ENCODE results near the gene YJEFN3. TPM values are rescaled to one million over a fixed set of nuclear protein-coding genes. Genes with fewer than 3 reads are reported as not detected.
A peak's percentile ranks its signal among the peaks of the same experiment; 100 is the strongest.

YJEFN3 gene
- total RNA-seq, 2 donors from 2014 or later, result 10.0 to 14.9 TPM

- ATAC-seq (no peak), DNase-seq (ENCODE audit: low spot score) (no peak)
- H3K27me3 Mint-ChIP-seq, result no peaks in the 10 kb centered on the region
- H3K4me1 Mint-ChIP-seq (ENCODE audit: low read depth in 2 of 2), result peaks cover 0 to 3% of the 10 kb centered on the region in 2 donors
- no peaks in the 10 kb centered on the region for H3K36me3 Mint-ChIP-seq
- H3K4me3 Mint-ChIP-seq, result no peak overlapping the region
- H3K9me3 Mint-ChIP-seq, result no peaks in the 10 kb centered on the region
- H3K27ac Mint-ChIP-seq, result no peak overlapping the region
Observed at GRCh38 chr19:19553670-19554069, 25.0 kb downstream of the YJEFN3 start.

GRCh38 chr19:19554074-19555023 is 25.6 kb downstream of the YJEFN3 start:
- peak; percentile 75 for DNase-seq (ENCODE audit: low spot score)
- no peaks in the 10 kb centered on the region for H3K9me3 Mint-ChIP-seq
- ATAC-seq, result peak; percentile 56 to 75
- H3K36me3 Mint-ChIP-seq, result no peaks in the 10 kb centered on the region
- peak overlapping the region in 1 of 2 donors; percentile 72 for H3K27ac Mint-ChIP-seq
- H3K27me3 Mint-ChIP-seq, result no peaks in the 10 kb centered on the region
- H3K4me1 Mint-ChIP-seq (ENCODE audit: low read depth in 2 of 2), result peaks cover 0 to 6% of the 10 kb centered on the region in 2 donors
- H3K4me3 Mint-ChIP-seq, result no peak overlapping the region

GRCh38 chr19:19558055-19558454 is 29.3 kb downstream of the YJEFN3 start:
- Mint-ChIP-seq H3K9me3 (no peaks in the 10 kb centered on the region), H3K4me1 (ENCODE audit: low read depth in 2 of 2) (peaks cover 0 to 6% of the 10 kb centered on the region in 2 donors), H3K27me3 (no peaks in the 10 kb centered on the region), H3K36me3 (no peaks in the 10 kb centered on the region), H3K4me3 (no peak overlapping the region), H3K27ac (no peak overlapping the region)
- DNase-seq (ENCODE audit: low spot score), result no peak
- ATAC-seq, result no peak

- H3K27me3 Mint-ChIP-seq, result no peaks in the 10 kb centered on the region
- peaks cover 0 to 6% of the 10 kb centered on the region in 2 donors for H3K4me1 Mint-ChIP-seq (ENCODE audit: low read depth in 2 of 2)
- ATAC-seq (peak in 1 of 2 donors; percentile 36), DNase-seq (ENCODE audit: low spot score) (no peak)
- no peaks in the 10 kb centered on the region for H3K36me3 Mint-ChIP-seq
- H3K4me3 Mint-ChIP-seq, result no peak overlapping the region
- H3K27ac Mint-ChIP-seq, result no peak overlapping the region
- H3K9me3 Mint-ChIP-seq, result no peaks in the 10 kb centered on the region
Observed at GRCh38 chr19:19558636-19559035, 29.9 kb downstream of the YJEFN3 start.

- peaks cover 0 to 4% of the 10 kb centered on the region in 2 donors for H3K4me1 Mint-ChIP-seq (ENCODE audit: low read depth in 2 of 2)
- H3K9me3 Mint-ChIP-seq, result no peaks in the 10 kb centered on the region
- ATAC-seq (no peak), DNase-seq (ENCODE audit: low spot score) (no peak)
- no peaks in the 10 kb centered on the region for H3K27me3 Mint-ChIP-seq
- no peaks in the 10 kb centered on the region for H3K36me3 Mint-ChIP-seq
- no peak overlapping the region for H3K4me3 Mint-ChIP-seq
- no peak overlapping the region for H3K27ac Mint-ChIP-seq
Observed at GRCh38 chr19:19559931-19560330, 31.2 kb downstream of the YJEFN3 start.

GRCh38 chr19:19561946-19562664 is 33.4 kb downstream of the YJEFN3 start:
- Mint-ChIP-seq H3K9me3 (no peaks in the 10 kb centered on the region), H3K36me3 (no peaks in the 10 kb centered on the region), H3K4me1 (ENCODE audit: low read depth in 2 of 2) (peaks cover 0 to 4% of the 10 kb centered on the region in 2 donors), H3K27ac (no peak overlapping the region), H3K4me3 (no peak overlapping the region), H3K27me3 (no peaks in the 10 kb centered on the region)
- DNase-seq (ENCODE audit: low spot score) (no peak), ATAC-seq (no peak)

- H3K4me3 Mint-ChIP-seq, result no peak overlapping the region
- H3K4me1 Mint-ChIP-seq (ENCODE audit: low read depth in 2 of 2), result peaks cover 0 to 4% of the 10 kb centered on the region in 2 donors
- DNase-seq (ENCODE audit: low spot score) (no peak), ATAC-seq (peak; percentile 29 to 54)
- no peak overlapping the region for H3K27ac Mint-ChIP-seq
- H3K27me3 Mint-ChIP-seq, result no peaks in the 10 kb centered on the region
- H3K9me3 Mint-ChIP-seq, result no peaks in the 10 kb centered on the region
- H3K36me3 Mint-ChIP-seq, result no peaks in the 10 kb centered on the region
Observed at GRCh38 chr19:19562665-19563347, 34.1 kb downstream of the YJEFN3 start.

GRCh38 chr19:19563348-19563848 is 34.7 kb downstream of the YJEFN3 start:
- H3K27ac Mint-ChIP-seq, result no peak overlapping the region
- DNase-seq (ENCODE audit: low spot score) (no peak), ATAC-seq (peak; percentile 11)
- H3K36me3 Mint-ChIP-seq, result no peaks in the 10 kb centered on the region
- H3K9me3 Mint-ChIP-seq, result no peaks in the 10 kb centered on the region
- H3K4me1 Mint-ChIP-seq (ENCODE audit: low read depth in 2 of 2), result peaks cover 0 to 4% of the 10 kb centered on the region in 2 donors
- H3K4me3 Mint-ChIP-seq, result no peak overlapping the region
- no peaks in the 10 kb centered on the region for H3K27me3 Mint-ChIP-seq

- no peaks in the 10 kb centered on the region for H3K9me3 Mint-ChIP-seq
- no peaks in the 10 kb centered on the region for H3K27me3 Mint-ChIP-seq
- no peak overlapping the region for H3K27ac Mint-ChIP-seq
- DNase-seq (ENCODE audit: low spot score) (no peak), ATAC-seq (no peak)
- H3K36me3 Mint-ChIP-seq, result peaks cover 5% of the 10 kb centered on the region
- H3K4me1 Mint-ChIP-seq (ENCODE audit: low read depth in 2 of 2), result peaks cover 5 to 8% of the 10 kb centered on the region in 2 donors
- H3K4me3 Mint-ChIP-seq, result no peak overlapping the region
Observed at GRCh38 chr19:19566306-19566705, 37.6 kb downstream of the YJEFN3 start.

GRCh38 chr19:19567391-19567790 is 38.7 kb downstream of the YJEFN3 start:
- Mint-ChIP-seq H3K36me3 (peaks cover 5% of the 10 kb centered on the region), H3K9me3 (no peaks in the 10 kb centered on the region), H3K27ac (no peak overlapping the region), H3K4me3 (no peak overlapping the region), H3K4me1 (ENCODE audit: low read depth in 2 of 2) (peaks cover 5 to 8% of the 10 kb centered on the region in 2 donors), H3K27me3 (no peaks in the 10 kb centered on the region)
- ATAC-seq (no peak), DNase-seq (ENCODE audit: low spot score) (no peak)

GRCh38 chr19:19568802-19569756 is 40.4 kb downstream of the YJEFN3 start:
- peaks cover 5 to 8% of the 10 kb centered on the region in 2 donors for H3K4me1 Mint-ChIP-seq (ENCODE audit: low read depth in 2 of 2)
- ATAC-seq (no peak), DNase-seq (ENCODE audit: low spot score) (no peak)
- peaks cover 5% of the 10 kb centered on the region for H3K36me3 Mint-ChIP-seq
- H3K27me3 Mint-ChIP-seq, result no peaks in the 10 kb centered on the region
- no peak overlapping the region for H3K4me3 Mint-ChIP-seq
- no peak overlapping the region for H3K27ac Mint-ChIP-seq
- no peaks in the 10 kb centered on the region for H3K9me3 Mint-ChIP-seq

- no peaks in the 10 kb centered on the region for H3K27me3 Mint-ChIP-seq
- peaks cover 5% of the 10 kb centered on the region for H3K36me3 Mint-ChIP-seq
- H3K27ac Mint-ChIP-seq, result no peak overlapping the region
- peaks cover 5 to 10% of the 10 kb centered on the region in 2 donors for H3K4me1 Mint-ChIP-seq (ENCODE audit: low read depth in 2 of 2)
- H3K4me3 Mint-ChIP-seq, result no peak overlapping the region
- DNase-seq (ENCODE audit: low spot score) (no peak), ATAC-seq (no peak)
- no peaks in the 10 kb centered on the region for H3K9me3 Mint-ChIP-seq
Observed at GRCh38 chr19:19570571-19570970, 41.9 kb downstream of the YJEFN3 start.
